Erythroblast (primary cell): ENCODE data around the gene SEC24A.

Experiments used
- GATA1 ChIP-seq: IDR thresholded peaks from 2 replicates; pipeline ENCODE4 v1.6.1; 2011; ENCODE audit warnings: low read depth, mild to moderate bottlenecking, control low read depth, low read length, moderate library complexity
- POLR2A ChIP-seq: IDR thresholded peaks from 2 replicates; pipeline ENCODE4 v1.6.1; 2011; ENCODE audit warnings: mild to moderate bottlenecking, low read length

GRCh38 chr5:134611515-134611914, 37.1 kb upstream of the SEC24A start:
- TF ChIP-seq POLR2A, result no peak
- no peak for TF ChIP-seq GATA1
